Measurements from ENCODE around the gene OBP2B. TPM values are rescaled to one million over a fixed set of nuclear protein-coding genes. Genes with fewer than 3 reads are reported as not detected.
"Not testable (repeated sequence)": the region's sequence is repeated elsewhere in the genome, so short reads cannot be mapped to it uniquely, and the experiment has no call there.

The OBP2B gene
- total and polyA plus RNA-seq, 2 experiments from 2014 or later = not detected

- no peak for ATAC-seq
- H3K4me3 Mint-ChIP-seq = no peak overlapping the region
- no peak overlapping the region for H3K4me2 ChIP-seq
- H3K9me3 Mint-ChIP-seq = peaks cover 8% of the 10 kb centered on the region; the same call in 2 of the 3 replicates
- no peaks in the 10 kb centered on the region for H3K36me3 Mint-ChIP-seq (ENCODE audit: low read depth)
- H3K9me2 ChIP-seq (ENCODE audit: insufficient read depth) = no peaks in the 10 kb centered on the region
- no peaks in the 10 kb centered on the region for H3K4me1 Mint-ChIP-seq
- H3K27ac Mint-ChIP-seq = no peak overlapping the region
- no peaks in the 10 kb centered on the region for H4K20me1 ChIP-seq (replicated peaks; ENCODE audit: insufficient read depth)
- H3F3A ChIP-seq (replicated peaks; ENCODE audit: low read depth) = no peaks in the 10 kb centered on the region
- H3K27me3 Mint-ChIP-seq (ENCODE audit: insufficient read depth, low read depth, poor library complexity) = peaks cover 40% of the 10 kb centered on the region
- H3K79me2 ChIP-seq (replicated peaks; ENCODE audit: insufficient read depth) = no peaks in the 10 kb centered on the region
- H2AFZ ChIP-seq = no peak overlapping the region
- no peak overlapping the region for H3K27ac ChIP-seq (ENCODE audit: low read depth)
- H3K36me3 ChIP-seq (ENCODE audit: insufficient read depth) = no peaks in the 10 kb centered on the region
- TF ChIP-seq REST (IDR thresholded peaks at IDR 0.05; ENCODE audit: unreplicated experiment) (no peak), JUNB (IDR thresholded peaks at IDR 0.05; ENCODE audit: unreplicated experiment) (no peak), NANOG (IDR thresholded peaks at IDR 0.05; ENCODE audit: borderline replicate concordance) (no peak), EZH2phosphoT487 (IDR thresholded peaks at IDR 0.05; ENCODE audit: unreplicated experiment) (no peak), EZH2 (IDR thresholded peaks at IDR 0.05; ENCODE audit: low read depth, unreplicated experiment) (no peak), CTCF (conservative IDR thresholded peaks at IDR 0.05; ENCODE audit: low read depth in 2 of 2) (no peak), POLR2AphosphoS5 (IDR thresholded peaks at IDR 0.05; ENCODE audit: low read depth) (no peak)
- no peak overlapping the region for H3K4me3 ChIP-seq
- H3K27me3 ChIP-seq (ENCODE audit: insufficient read depth) = peaks cover 35% of the 10 kb centered on the region
- no peak for DNase-seq (ENCODE audit: low spot score)
- H3K4me1 ChIP-seq (ENCODE audit: insufficient read depth) = no peaks in the 10 kb centered on the region
These were observed 1.1 kb upstream of the OBP2B start for GRCh38 chr9:133210202-133210532.

GRCh38 chr9:133209327-133210201 lies 514 bp upstream of the OBP2B start:
- H3K4me3 ChIP-seq; H3K4me2 ChIP-seq; H3F3A ChIP-seq (replicated peaks; ENCODE audit: low read depth); H3K4me1 ChIP-seq (ENCODE audit: insufficient read depth); ATAC-seq; H3K79me2 ChIP-seq (replicated peaks; ENCODE audit: insufficient read depth); H3K36me3 Mint-ChIP-seq (ENCODE audit: low read depth); H3K4me1 Mint-ChIP-seq; H4K20me1 ChIP-seq (replicated peaks; ENCODE audit: insufficient read depth); H2AFZ ChIP-seq; H3K9me3 Mint-ChIP-seq; H3K36me3 ChIP-seq (ENCODE audit: insufficient read depth); H3K9me2 ChIP-seq (ENCODE audit: insufficient read depth); H3K27ac Mint-ChIP-seq; H3K27ac ChIP-seq (ENCODE audit: low read depth); H3K4me3 Mint-ChIP-seq; DNase-seq (ENCODE audit: low spot score): not testable (repeated sequence)
- peaks cover 30% of the 10 kb centered on the region for H3K27me3 ChIP-seq (ENCODE audit: insufficient read depth)
- peaks cover 40% of the 10 kb centered on the region for H3K27me3 Mint-ChIP-seq (ENCODE audit: insufficient read depth, low read depth, poor library complexity)

- not testable (repeated sequence) for H3K4me2 ChIP-seq; H4K20me1 ChIP-seq (replicated peaks; ENCODE audit: insufficient read depth); H3K27ac ChIP-seq (ENCODE audit: low read depth); H3K4me3 ChIP-seq; H3K4me1 ChIP-seq (ENCODE audit: insufficient read depth); H3F3A ChIP-seq (replicated peaks; ENCODE audit: low read depth); H3K79me2 ChIP-seq (replicated peaks; ENCODE audit: insufficient read depth); H3K9me2 ChIP-seq (ENCODE audit: insufficient read depth); H3K4me3 Mint-ChIP-seq; DNase-seq (ENCODE audit: low spot score); H3K9me3 Mint-ChIP-seq; H3K27ac Mint-ChIP-seq; H3K4me1 Mint-ChIP-seq; H3K36me3 Mint-ChIP-seq (ENCODE audit: low read depth); H3K36me3 ChIP-seq (ENCODE audit: insufficient read depth); H2AFZ ChIP-seq
- H3K27me3 Mint-ChIP-seq (ENCODE audit: insufficient read depth, low read depth, poor library complexity) = peaks cover 42% of the 10 kb centered on the region
- peaks cover 25% of the 10 kb centered on the region for H3K27me3 ChIP-seq (ENCODE audit: insufficient read depth)
- peak; percentile 25; the same call in 1 of the 3 replicates for ATAC-seq
These were observed 725 bp downstream of the OBP2B start for GRCh38 chr9:133208171-133208879.

Data from GM23338 (cell line).